ENCODE results near the gene VARS1. TPM values are rescaled to one million over a fixed set of nuclear protein-coding genes. Genes with fewer than 3 reads are reported as not detected.
"Not testable (repeated sequence)": the region's sequence is repeated elsewhere in the genome, so short reads cannot be mapped to it uniquely, and the experiment has no call there.

Gene VARS1
- total RNA-seq, 1 donor from 2014 or later: 124 TPM

DNA sequence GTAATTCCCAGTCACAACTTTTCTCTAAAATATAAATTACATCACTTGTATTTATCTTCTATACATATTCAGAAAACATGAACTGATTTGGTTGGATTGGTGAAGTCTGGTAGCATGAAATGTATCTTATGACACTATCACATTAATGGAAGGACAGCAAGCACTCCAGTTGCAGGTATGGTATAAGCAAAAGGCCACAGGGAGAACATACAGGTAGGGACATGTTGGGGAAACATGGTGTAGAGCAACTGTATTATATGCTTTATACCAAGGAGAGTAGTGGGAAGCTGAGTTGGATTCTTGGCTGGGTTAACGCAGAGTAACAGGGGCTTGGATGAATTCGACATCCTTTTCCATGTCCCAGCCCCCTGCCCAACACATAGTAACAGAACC is 1.4 kb upstream of the VARS1 start:
- intact Hi-C loops (cut with micrococcal nuclease): loop anchor here (5.0 kb wide), 1 partner anchor 130 kb away; the partner anchor contains the start of genes CSNK2B and LY6G5B

DNA sequence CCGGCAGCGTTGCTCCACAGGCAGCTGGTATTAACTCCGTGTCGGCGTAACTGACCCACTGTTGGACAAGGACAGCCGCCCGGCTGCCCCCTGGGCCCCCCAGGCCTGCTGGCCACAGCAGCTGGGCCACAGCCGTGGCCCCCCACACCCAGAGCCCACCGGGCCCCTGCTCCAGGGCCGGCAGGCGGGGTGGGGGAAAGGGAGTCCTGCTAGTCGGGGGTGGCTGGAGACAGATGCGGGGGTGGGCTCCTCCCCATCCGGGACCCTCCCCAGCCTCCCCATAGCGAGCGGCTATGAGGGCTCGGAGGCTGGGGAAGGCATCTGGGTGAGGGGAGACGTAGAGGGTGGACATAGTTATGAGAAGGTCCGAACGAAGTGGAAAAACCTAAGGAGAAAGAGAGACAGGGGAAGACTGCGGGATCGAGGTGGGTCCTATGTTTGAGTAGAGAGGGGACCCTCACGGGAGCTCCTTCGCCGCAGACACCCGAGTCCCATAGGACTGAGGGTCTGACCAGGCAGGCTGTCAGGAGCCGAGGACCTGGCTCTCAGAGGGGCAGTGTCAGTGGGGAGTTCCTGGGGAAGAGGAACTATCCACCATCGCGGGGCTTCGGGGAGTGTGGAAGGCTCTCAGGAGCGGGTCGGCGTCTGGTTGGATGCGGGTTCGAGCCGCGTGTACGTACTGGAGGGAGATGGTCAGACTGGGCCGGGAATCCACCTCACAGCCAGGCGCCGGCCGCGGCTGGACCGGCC is 511 bp downstream of the VARS1 start:
- intact Hi-C loops (cut with micrococcal nuclease): loop anchor here (1.0 to 5.0 kb wide), 4 partner anchors 11 to 128 kb away; partner anchors contain the start of genes CSNK2B, HSPA1B, LSM2 and LY6G5B

DNA sequence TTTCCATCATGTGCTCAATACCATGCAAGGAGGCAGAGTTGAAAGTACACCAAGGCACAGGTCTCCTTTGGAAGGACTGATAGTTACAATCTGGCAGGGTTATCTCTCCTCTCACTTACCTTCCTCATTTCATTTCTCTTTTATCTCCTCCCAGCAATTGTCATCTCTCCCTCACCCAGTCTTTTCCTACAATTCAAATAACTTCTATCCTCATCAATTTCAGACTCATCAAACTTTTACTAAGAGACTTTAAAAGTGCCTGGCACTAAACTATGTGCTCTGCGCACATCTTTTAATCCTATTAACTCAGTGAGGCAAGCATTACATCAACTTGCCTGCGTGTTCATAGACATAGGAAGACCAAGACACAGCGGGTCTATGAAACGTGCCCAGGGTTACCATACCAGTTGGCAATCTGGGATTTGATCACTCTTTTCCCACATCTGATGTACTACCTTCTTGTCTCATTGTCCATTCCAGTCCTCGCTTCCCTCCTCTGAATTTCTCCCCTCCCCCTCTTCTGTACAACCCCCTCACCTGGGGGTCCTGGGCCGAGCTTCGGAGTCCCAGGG is 1.2 kb downstream of the VARS1 start:
- intact Hi-C loops (cut with micrococcal nuclease): no loop called here

- intact Hi-C loops (cut with micrococcal nuclease): not testable (repeated sequence)
These were observed 1.7 kb downstream of the VARS1 start for GRCh38 chr6:31793927-31794245.

DNA sequence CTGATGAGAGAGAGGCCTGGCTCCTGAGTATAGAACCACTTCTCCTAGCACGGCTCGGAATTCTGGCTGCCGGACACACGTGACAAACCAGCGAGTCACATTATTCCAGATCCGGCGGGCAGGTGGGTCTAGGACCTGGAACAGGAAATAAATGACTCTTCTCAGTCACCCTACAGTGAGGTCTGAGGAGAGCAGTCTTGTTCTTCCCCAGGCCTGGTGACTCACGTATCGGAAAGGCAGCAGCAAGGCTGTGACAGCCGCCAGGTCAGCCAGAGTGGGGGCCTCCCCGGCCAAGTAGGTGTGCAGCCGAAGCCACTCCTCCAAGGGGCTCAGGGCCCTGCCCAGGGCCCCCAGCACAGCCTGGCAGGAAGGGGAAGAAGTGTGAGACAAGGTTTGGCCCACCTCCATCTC is 2.8 kb downstream of the VARS1 start:
- intact Hi-C loops (cut with micrococcal nuclease): no loop called here

DNA sequence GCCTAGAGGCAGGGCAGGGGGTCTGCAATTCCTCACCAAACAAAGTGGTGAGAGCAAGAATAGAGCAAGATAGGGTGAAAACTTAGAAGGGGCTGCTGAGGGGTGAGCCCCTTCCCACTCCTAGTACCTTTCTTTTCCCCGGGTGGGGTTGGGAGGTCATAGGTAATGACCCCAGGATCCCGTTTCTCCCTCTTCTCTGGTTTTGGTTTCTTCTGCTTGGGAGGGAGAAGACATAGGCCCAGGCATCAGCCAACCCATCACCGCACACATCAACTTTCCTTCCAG is 3.5 kb downstream of the VARS1 start:
- intact Hi-C loops (cut with micrococcal nuclease): no loop called here

GRCh38 chr6:31791324-31792089 is 4.0 kb downstream of the VARS1 start:
- intact Hi-C loops (cut with micrococcal nuclease): no loop called here

GRCh38 chr6:31785475-31785874 is 10.1 kb downstream of the VARS1 start:
- intact Hi-C loops (cut with micrococcal nuclease): no loop called here

DNA sequence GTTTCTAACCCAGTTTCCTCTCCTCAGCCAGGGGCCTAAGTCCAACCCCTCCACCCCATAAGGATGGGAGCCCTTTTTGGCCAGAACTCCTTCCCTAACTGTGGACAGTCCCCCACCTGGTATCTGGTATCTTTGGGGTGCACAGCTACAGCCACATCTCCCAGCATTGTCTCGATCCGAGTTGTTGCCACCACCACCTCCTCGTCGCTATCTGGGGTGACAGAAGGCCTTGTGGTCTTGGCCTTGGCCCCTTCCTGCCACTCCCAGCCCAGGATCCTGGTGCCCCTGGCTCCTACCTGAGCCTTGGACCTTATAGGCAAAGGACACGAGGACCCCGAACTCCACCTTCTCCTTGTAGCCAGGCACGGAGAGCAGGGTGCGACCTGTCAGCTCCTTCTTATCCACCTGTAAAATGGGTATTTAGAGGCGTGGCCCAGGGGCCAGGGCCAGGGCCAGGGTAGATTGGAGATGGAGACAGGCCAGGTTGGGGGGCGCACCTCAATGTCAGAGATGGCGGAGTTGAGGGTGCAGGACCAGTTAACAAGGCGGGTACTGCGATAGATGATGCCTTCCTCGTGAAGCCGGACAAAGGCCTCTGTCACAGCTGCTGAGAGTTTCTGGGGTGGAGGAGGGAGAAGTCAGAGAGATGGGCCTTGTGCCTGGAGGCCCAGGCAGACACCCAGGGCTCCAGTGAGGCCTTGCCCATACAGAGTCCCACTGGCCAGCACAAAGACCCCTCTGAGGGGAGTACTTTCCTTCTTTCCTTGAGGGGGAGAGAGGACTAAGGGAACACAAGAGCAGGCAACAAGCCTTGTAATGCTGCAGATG is 11.2 kb downstream of the VARS1 start:
- intact Hi-C loops (cut with micrococcal nuclease): no loop called here

GRCh38 chr6:31782126-31782855 is 13.3 kb downstream of the VARS1 start:
- intact Hi-C loops (cut with micrococcal nuclease): no loop called here

GRCh38 chr6:31781244-31782125 is 14.1 kb downstream of the VARS1 start:
- intact Hi-C loops (cut with micrococcal nuclease): no loop called here

DNA sequence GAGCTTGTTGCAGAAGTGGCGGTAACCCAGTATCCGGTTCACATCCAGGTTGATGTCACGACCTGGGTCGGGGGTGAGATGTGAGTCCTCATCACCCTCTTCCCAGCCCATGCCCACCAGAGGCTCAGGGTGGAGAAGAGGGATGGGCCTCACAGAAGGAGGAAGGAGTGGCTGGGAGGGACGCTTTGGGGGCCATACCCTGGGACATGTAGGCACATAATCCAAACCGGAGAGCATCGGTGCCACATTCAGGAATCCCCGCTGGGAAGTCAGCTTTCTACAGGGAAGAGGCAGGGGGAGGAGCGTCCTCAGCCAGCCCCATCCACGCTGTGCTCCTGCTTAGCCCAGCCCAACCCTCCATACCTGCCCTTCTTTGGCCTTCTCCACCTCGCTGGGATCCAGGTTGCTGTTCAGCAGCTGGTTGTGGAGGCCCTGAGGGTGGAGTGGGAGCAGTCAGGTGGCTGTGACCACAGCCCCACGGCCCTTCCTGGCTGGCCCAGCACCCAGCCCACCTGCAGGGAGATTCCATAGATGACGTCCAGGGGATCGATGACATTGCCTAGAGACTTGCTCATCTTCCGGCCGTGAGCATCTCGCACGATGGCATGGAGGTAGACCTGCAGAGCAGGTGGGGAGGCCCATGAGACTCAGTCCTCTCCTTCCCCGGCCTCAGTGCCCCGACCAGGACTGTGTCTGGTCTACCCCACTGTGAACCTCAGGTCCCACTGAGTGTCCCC is 14.9 kb downstream of the VARS1 start:
- intact Hi-C loops (cut with micrococcal nuclease): no loop called here

- intact Hi-C loops (cut with micrococcal nuclease): no loop called here
These were observed 15.6 kb downstream of the VARS1 start for GRCh38 chr6:31779908-31780307.

- intact Hi-C loops (cut with micrococcal nuclease): no loop called here
These were observed 16.3 kb downstream of the VARS1 start for GRCh38 chr6:31778999-31779885.

DNA sequence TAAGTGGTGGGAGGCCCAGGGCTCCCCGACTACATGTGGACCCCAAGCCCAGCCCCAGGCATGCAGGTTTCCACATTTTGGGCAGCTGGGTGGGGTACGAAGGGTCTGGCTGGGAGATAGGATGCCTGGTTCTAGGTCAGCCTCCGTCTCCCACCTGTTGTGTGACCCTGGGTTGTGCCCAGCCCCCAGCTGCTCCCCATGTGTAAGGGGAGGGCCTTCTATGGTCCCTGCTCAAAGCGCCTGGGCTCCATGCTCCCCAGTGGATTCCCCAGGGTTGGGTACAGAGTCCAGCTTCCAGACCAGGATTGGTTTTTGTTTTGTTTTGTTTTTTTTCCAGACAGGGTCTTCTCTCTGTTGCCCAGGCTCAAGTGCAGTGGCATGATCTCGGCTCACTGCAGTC is 17.4 kb downstream of the VARS1 start:
- intact Hi-C loops (cut with micrococcal nuclease): no loop called here

DNA sequence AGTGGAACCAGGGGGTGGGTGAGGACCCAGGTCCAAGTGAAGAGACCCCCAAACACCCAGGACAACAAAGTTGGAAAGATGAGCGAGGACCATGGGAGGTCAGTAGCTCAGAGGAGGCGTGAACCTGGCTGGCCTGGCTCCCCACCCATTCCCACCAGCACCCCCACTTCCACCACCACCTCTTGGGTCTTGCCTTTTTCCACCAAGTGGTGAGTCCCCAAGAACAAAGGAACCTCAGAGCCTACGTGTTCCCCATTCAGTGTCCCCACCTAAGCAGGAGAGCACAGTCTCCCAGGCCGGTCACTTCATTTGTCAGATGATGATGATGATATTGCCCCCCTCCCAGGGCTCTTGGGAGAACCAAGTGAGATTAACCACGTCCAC is 17.9 kb downstream of the VARS1 start:
- intact Hi-C loops (cut with micrococcal nuclease): no loop called here

- intact Hi-C loops (cut with micrococcal nuclease): no loop called here
These were observed 18.4 kb downstream of the VARS1 start, which contains the start of gene VWA7 for GRCh38 chr6:31776989-31777666. VWA7 (minus strand) TSS chr6:31777328; CDS start chr6:31776779, 549 bp downstream.
